ENCODE data around the gene GPBP1.

DNA sequence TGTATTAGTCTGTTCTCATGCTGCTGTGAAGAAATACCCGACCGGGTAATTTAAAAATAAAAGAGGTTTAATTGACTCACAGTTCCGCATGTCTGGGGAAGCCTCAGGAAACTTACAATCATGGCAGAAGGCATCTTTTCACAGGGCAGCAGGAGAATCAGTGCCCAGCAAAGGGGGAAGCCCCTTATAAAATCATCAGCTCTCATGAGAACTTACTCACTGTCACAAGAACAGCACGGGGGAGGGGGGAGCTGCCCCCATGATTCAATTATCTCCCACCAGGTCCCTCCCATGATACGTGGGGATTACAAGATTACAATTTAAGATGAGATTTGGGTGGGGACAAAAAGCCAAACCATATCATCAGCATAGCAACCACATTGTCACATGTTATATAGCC, 102.5 kb downstream of the GPBP1 start:
- TF ChIP-seq, protein P1, sequence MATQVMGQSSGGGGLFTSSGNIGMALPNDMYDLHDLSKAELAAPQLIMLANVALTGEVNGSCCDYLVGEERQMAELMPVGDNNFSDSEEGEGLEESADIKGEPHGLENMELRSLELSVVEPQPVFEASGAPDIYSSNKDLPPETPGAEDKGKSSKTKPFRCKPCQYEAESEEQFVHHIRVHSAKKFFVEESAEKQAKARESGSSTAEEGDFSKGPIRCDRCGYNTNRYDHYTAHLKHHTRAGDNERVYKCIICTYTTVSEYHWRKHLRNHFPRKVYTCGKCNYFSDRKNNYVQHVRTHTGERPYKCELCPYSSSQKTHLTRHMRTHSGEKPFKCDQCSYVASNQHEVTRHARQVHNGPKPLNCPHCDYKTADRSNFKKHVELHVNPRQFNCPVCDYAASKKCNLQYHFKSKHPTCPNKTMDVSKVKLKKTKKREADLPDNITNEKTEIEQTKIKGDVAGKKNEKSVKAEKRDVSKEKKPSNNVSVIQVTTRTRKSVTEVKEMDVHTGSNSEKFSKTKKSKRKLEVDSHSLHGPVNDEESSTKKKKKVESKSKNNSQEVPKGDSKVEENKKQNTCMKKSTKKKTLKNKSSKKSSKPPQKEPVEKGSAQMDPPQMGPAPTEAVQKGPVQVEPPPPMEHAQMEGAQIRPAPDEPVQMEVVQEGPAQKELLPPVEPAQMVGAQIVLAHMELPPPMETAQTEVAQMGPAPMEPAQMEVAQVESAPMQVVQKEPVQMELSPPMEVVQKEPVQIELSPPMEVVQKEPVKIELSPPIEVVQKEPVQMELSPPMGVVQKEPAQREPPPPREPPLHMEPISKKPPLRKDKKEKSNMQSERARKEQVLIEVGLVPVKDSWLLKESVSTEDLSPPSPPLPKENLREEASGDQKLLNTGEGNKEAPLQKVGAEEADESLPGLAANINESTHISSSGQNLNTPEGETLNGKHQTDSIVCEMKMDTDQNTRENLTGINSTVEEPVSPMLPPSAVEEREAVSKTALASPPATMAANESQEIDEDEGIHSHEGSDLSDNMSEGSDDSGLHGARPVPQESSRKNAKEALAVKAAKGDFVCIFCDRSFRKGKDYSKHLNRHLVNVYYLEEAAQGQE (IDR thresholded peaks at IDR 0.05; ENCODE audit: low read depth): no peak
- no peak for TF ChIP-seq CEBPB (IDR thresholded peaks at IDR 0.05)
- no peak for TF ChIP-seq RAD21 (IDR thresholded peaks at IDR 0.05; ENCODE audit: low read depth)
- no peak for TF ChIP-seq TAF1 (IDR thresholded peaks at IDR 0.05; ENCODE audit: low read depth)
- no peak for TF ChIP-seq TCF12 (IDR thresholded peaks at IDR 0.05; ENCODE audit: low read depth)
- TF ChIP-seq EP300 (IDR thresholded peaks at IDR 0.05; ENCODE audit: borderline replicate concordance): no peak
- no peak for TF ChIP-seq EGR1 (IDR thresholded peaks at IDR 0.05)
- TF ChIP-seq, protein P2, sequence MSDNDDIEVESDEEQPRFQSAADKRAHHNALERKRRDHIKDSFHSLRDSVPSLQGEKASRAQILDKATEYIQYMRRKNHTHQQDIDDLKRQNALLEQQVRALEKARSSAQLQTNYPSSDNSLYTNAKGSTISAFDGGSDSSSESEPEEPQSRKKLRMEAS (IDR thresholded peaks at IDR 0.05): no peak
- TF ChIP-seq TEAD4 (IDR thresholded peaks at IDR 0.05): no peak
- TF ChIP-seq, protein P3, sequence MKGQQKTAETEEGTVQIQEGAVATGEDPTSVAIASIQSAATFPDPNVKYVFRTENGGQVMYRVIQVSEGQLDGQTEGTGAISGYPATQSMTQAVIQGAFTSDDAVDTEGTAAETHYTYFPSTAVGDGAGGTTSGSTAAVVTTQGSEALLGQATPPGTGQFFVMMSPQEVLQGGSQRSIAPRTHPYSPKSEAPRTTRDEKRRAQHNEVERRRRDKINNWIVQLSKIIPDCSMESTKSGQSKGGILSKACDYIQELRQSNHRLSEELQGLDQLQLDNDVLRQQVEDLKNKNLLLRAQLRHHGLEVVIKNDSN (IDR thresholded peaks at IDR 0.05): no peak
- TF ChIP-seq YY1 (IDR thresholded peaks at IDR 0.05; ENCODE audit: low read depth): no peak
- TF ChIP-seq NFIC (IDR thresholded peaks at IDR 0.05): no peak
- no peak for TF ChIP-seq CREB1 (IDR thresholded peaks at IDR 0.05; ENCODE audit: low read depth)
- TF ChIP-seq ZBTB7A (IDR thresholded peaks at IDR 0.05; ENCODE audit: low read depth): no peak

All from Ishikawa (cell line).